HUES6 (cell line): ENCODE results near the gene SLC25A22.
A peak's percentile ranks its signal among the peaks of the same experiment; 100 is the strongest.

Experiments
- H3K27ac ChIP-seq: 2 replicates; pipeline ENCODE4 v1.7.0; 2013; ENCODE audit warnings: low read depth, mild to moderate bottlenecking, low read length, inconsistent platforms
- H3K27me3 ChIP-seq: 2 replicates; pipeline ENCODE4 v1.6.1; 2013; ENCODE audit warnings: low read length; ENCODE audit not compliant: control insufficient read depth, insufficient read depth
- H3K36me3 ChIP-seq: 2 replicates; pipeline ENCODE4 v1.6.1; 2013; ENCODE audit warnings: low read length; ENCODE audit not compliant: control insufficient read depth, insufficient read depth
- H3K4me1 ChIP-seq: 2 replicates; pipeline ENCODE4 v1.6.1; 2013; ENCODE audit warnings: low read length; ENCODE audit not compliant: control insufficient read depth, insufficient read depth
- H3K4me3 ChIP-seq: 2 replicates; pipeline ENCODE4 v1.5.1; 2013; ENCODE audit warnings: low read depth, low read length
- H3K9ac ChIP-seq: one replicate; pipeline ENCODE4 v1.6.1; 2013; ENCODE audit warnings: mild to moderate bottlenecking, low read length
- H3K9me3 ChIP-seq: 2 replicates; pipeline ENCODE4 v1.6.1; 2013; ENCODE audit warnings: low read depth, low read length; ENCODE audit not compliant: control insufficient read depth, insufficient read depth

SLC25A22 gene

DNA sequence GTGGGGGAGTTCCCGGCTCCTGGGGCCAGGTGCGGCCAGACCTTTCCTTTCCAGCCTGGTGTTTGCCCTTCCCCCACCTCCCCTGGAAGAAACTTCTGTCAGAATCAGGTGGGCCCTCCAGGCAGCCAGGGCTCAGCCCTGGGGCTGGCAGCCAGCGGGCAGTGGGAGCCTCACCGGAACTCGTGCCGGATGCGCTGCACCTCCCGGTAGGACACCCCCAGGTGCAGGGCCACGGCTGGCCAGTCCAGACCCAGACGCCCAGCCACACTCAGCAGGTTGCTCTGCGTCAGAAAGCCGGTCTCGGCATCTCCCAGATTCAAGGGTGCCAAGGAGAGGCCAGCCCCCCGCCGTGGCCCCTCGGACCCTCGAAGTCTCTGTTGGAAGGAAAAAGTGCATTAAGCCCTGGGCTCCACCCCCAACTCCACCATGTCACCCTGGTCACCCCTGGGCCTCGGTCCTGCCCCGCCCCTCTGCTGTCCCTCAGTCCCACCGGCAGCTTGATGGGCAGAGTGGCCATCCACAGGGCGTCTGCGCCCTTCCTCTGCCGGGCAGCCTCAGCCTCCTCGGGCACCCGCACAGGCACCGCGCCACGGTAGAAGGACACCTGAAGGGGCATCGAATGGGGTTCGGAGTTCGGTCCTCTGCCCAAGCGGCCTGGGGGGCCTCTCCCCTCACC is 1.7 kb upstream of the SLC25A22 start:
- Histone ChIP-seq H3K4me1 (peaks cover 32% of the 10 kb centered on the region), H3K27ac (no peak overlapping the region), H3K9ac (no peak overlapping the region)

GRCh38 chr11:797296-798092 is 587 bp downstream of the SLC25A22 start:
- no peaks in the 10 kb centered on the region for H3K27me3 ChIP-seq
- H3K4me3 ChIP-seq: peak overlapping the region; percentile 98
- H3K9ac ChIP-seq: peak overlapping the region; percentile 88
- peaks cover 49% of the 10 kb centered on the region for H3K36me3 ChIP-seq
- H3K27ac ChIP-seq: peak overlapping the region; percentile 72; the same call in 1 of the 2 replicates
- no peaks in the 10 kb centered on the region for H3K9me3 ChIP-seq
- peaks cover 19% of the 10 kb centered on the region for H3K4me1 ChIP-seq

More for the DNA sequence above, 1.7 kb upstream of the SLC25A22 start:
- peaks cover 46% of the 10 kb centered on the region for H3K36me3 ChIP-seq
- H3K4me3 ChIP-seq: no peak overlapping the region
- H3K27me3 ChIP-seq: no peaks in the 10 kb centered on the region
- no peaks in the 10 kb centered on the region for H3K9me3 ChIP-seq

DNA sequence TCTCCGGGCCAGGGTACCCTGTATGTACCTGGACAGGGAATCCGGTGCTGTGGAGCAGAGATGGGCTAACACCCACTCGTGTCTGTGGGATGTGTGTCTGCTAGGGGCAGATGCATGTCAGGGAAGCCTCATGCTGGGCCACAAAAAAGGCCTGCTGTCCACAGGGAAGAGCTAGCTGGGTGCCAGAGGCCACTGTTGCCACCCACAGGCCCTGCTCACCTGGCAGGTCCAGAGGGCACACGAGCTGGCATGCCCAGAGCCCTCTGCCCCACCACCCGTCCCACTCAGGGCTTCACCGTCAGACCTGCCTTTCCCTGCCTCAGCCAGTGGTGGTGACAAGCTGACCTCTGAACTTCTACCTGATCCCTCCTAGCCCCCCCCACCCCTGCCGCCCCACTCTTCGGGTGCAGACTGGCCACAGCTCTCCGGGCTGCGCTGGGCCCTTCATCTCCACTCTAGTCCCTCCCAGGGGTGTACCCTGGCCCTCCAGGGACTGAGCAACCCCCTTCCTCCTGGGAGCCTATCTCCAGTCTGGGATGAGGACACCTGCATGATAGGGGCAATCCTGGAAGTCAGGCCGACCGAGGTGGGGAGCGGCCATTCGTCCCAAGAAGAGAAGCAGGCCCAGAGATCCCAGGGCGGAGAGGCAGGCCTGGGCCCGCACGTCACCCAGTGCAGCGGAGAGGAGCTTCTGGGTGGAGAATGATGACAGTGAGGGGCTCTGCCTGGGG is 1.4 kb downstream of the SLC25A22 start:
- Histone ChIP-seq H3K36me3 (peaks cover 41% of the 10 kb centered on the region), H3K27ac (no peak overlapping the region)

DNA sequence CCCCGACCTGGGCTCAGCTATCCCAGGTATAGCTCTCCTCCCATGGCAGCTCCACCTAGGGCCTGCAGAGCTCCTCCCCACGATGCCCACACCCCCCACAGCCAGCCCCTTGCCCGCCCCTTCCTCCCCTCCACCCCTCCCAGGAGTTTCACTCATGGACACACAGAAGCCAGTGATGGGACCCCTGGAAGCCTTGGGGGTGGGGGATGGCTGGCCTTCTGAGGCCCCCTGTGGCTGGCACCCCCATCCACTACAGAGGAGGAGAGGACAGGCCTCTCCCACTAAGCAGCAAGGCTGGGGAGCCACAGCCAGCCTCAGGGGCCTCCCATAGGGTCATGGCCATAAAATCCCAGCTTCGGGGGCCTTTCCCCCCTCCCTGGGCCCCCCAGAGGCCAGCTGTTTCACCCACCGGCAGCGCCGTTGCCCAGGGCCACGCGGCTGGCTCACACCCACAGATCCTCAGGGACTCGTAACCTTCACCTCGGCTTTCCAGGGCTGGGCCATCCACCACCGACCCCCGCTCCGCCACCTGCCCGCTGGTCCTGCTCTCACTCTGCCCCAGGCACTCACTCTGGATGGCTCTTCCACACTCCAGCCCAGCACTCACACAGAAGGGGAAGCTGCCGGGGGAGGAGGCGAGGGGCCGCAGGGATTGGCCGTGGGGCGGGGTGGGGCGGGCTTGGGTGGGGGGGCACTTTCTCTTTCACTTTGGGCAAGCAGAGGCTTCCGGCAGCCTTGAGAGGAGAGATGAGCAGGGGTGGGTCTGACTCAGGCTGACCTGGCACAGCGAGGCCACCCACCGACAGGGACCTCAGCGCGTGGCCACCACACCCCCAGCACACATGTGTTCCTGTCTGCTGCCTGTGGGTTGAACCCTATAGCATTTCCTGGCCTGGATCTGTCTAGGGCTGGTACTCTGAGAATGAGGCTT is 2.2 kb downstream of the SLC25A22 start:
- H3K9me3 ChIP-seq: no peaks in the 10 kb centered on the region
- no peak overlapping the region for H3K27ac ChIP-seq
- no peaks in the 10 kb centered on the region for H3K27me3 ChIP-seq
- H3K36me3 ChIP-seq: peaks cover 33% of the 10 kb centered on the region
- H3K9ac ChIP-seq: no peak overlapping the region
- peak overlapping the region; percentile 98; the same call in 1 of the 2 replicates for H3K4me3 ChIP-seq
- peaks cover 22% of the 10 kb centered on the region for H3K4me1 ChIP-seq

More for the DNA sequence above, 1.4 kb downstream of the SLC25A22 start:
- Histone ChIP-seq H3K4me3 (peak overlapping the region; percentile 98), H3K9ac (peak overlapping the region; percentile 88), H3K4me1 (peaks cover 19% of the 10 kb centered on the region), H3K9me3 (no peaks in the 10 kb centered on the region), H3K27me3 (no peaks in the 10 kb centered on the region)

DNA sequence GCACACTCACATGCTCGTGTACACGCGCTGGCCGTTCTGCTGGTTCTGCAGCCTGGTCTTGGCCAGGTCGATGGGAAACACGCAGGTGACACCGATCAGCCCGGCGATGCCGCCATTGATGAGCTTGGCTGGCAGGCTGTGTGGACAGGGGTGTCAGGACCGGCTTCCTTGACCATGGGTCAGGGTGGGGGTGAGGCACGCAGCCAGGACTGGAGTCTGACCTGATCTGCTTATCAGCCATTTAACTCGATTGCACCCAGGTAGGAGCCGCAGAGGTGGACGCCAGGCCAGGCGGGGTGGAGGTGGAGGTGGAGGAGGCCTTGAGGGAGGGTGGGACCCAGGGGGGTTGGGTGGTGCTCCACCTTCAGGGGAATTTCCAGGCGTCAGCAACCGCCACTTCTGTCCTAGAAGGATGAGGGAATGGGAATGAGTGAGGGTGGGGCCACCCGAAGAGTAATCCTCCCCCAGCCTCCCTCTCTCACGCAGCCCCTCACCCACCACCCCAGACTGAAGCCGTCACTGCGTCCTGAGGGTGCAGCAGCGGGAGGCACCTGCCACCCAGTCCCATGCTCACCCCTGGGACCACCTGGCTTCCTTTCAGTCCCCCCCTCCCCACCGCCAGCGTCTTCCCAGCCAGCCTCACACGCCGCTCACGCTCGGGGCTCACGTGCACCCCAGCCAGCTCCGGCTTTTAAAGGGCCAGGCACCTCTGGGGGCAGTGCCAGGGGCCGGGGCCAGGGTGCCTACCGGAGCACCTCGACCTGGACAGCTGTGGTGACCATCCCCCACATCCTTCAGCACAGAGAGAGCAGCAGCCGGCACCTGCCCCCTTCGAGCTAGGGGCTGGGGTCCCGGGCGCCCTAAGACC is 3.1 kb downstream of the SLC25A22 start:
- Histone ChIP-seq H3K4me3 (no peak overlapping the region), H3K27me3 (no peaks in the 10 kb centered on the region), H3K9ac (peak overlapping the region; percentile 19), H3K4me1 (peaks cover 28% of the 10 kb centered on the region), H3K27ac (no peak overlapping the region), H3K9me3 (no peaks in the 10 kb centered on the region), H3K36me3 (peaks cover 25% of the 10 kb centered on the region)

DNA sequence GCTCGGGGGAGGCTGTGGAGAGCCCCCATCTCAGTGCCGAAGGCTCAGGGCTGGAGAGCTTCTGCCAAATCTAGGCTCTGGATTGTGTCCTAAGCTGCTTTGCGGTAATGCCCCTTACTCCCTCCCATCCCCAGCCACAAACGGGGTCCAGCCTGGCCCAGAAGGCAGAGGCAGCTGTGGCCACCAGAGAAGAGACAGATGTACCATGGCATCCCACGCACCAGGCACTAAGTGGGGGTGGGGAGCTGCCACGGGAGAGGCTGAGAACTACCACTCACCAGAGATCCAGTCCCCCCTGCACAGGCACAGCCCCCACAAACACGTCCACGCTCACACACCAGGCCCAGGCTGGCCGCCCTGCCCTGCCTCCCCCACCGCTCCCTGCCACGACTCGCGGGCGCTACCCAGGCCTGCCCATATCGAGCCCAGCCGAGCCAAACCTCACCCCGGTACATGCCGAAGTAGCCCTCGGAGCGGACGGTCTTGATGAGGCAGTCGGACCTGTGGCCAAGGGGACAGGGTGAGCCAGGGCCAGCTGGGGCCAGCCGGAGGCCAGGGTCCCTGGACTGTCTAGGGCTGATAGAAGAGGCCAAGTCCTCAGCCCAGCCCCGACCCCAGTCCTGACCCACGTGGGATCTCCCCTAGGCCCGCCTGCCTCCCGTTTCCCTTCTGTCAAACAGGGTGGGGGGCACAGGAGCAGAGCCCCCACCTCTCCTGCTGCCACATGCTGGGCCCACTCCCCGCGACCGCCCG is 3.9 kb downstream of the SLC25A22 start:
- Histone ChIP-seq H3K27me3 (peaks cover 4% of the 10 kb centered on the region; the same call in 1 of the 2 replicates), H3K9me3 (no peaks in the 10 kb centered on the region), H3K27ac (no peak overlapping the region), H3K36me3 (peaks cover 17% of the 10 kb centered on the region), H3K4me1 (peaks cover 28% of the 10 kb centered on the region), H3K9ac (no peak overlapping the region), H3K4me3 (no peak overlapping the region)

- Histone ChIP-seq H3K27me3 (peaks cover 4% of the 10 kb centered on the region; the same call in 1 of the 2 replicates), H3K4me3 (no peak overlapping the region), H3K9me3 (no peaks in the 10 kb centered on the region), H3K9ac (no peak overlapping the region), H3K4me1 (peaks cover 28% of the 10 kb centered on the region), H3K27ac (no peak overlapping the region), H3K36me3 (peaks cover 12% of the 10 kb centered on the region; the same call in 1 of the 2 replicates)
These were observed 4.5 kb downstream of the SLC25A22 start for GRCh38 chr11:793556-793955.

GRCh38 chr11:792873-793272 is 5.2 kb downstream of the SLC25A22 start:
- peaks cover 4% of the 10 kb centered on the region; the same call in 1 of the 2 replicates for H3K27me3 ChIP-seq
- no peak overlapping the region for H3K27ac ChIP-seq

GRCh38 chr11:792535-792821 is 5.6 kb downstream of the SLC25A22 start:
- Histone ChIP-seq H3K9me3 (no peaks in the 10 kb centered on the region), H3K27ac (no peak overlapping the region), H3K4me3 (no peak overlapping the region), H3K27me3 (peaks cover 4% of the 10 kb centered on the region; the same call in 1 of the 2 replicates), H3K4me1 (peaks cover 28% of the 10 kb centered on the region), H3K9ac (no peak overlapping the region), H3K36me3 (peaks cover 12% of the 10 kb centered on the region; the same call in 1 of the 2 replicates)

More at GRCh38 chr11:792873-793272, 5.2 kb downstream of the SLC25A22 start:
- Histone ChIP-seq H3K4me3 (no peak overlapping the region), H3K36me3 (peaks cover 12% of the 10 kb centered on the region; the same call in 1 of the 2 replicates), H3K9ac (no peak overlapping the region), H3K4me1 (peaks cover 28% of the 10 kb centered on the region), H3K9me3 (no peaks in the 10 kb centered on the region)
